Activated T-cell treated with anti-CD3 and anti-CD28 coated beads for 48 hours (primary cell): ENCODE data around the gene PRKAR1B.

ENCODE experiments used
- DNase-seq: peaks from one replicate; pipeline ENCODE4 v3.0.0-alpha.2; 2020; ENCODE audit warnings: low read depth

The PRKAR1B gene

DNA sequence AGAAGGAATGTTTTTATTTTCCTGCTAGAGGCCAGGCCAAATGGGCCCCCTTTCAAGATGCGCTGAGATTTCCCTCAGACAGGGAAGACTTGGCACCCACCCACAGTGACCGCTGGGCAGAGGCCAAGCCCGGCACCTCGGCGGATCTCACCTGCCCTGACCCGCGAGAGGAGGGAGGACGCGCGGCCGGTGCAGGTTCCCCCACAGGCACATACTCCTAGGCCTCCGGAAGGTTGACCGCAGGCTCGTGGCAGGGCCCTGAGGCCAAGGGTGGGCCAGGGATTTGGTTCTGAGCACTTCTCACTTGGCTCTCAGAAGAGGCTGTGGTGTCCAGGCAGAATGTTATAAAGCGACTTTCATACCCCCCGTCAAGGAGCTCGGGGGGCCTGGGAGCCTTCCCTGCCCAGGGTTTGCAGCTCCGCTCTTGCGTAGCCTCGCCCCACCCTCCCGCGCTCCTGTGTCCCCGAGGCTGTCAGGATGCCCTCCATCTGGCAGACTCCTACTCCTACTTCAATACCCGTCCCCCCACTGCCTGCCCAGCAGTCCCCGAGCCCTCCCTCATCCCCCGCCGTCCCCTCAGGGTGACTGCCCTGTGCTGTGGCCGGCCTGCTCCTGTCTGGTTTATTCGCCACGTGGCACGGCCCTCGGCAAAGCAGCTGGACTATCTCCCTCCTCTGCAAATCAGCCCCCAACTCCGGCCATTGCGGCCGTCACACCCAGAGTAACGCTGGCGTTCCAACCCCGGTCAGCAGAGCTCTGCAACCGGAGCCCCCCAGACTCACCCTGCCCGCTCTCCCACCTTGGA, 156.9 kb downstream of the PRKAR1B start:
- DNase-seq: no peak

DNA sequence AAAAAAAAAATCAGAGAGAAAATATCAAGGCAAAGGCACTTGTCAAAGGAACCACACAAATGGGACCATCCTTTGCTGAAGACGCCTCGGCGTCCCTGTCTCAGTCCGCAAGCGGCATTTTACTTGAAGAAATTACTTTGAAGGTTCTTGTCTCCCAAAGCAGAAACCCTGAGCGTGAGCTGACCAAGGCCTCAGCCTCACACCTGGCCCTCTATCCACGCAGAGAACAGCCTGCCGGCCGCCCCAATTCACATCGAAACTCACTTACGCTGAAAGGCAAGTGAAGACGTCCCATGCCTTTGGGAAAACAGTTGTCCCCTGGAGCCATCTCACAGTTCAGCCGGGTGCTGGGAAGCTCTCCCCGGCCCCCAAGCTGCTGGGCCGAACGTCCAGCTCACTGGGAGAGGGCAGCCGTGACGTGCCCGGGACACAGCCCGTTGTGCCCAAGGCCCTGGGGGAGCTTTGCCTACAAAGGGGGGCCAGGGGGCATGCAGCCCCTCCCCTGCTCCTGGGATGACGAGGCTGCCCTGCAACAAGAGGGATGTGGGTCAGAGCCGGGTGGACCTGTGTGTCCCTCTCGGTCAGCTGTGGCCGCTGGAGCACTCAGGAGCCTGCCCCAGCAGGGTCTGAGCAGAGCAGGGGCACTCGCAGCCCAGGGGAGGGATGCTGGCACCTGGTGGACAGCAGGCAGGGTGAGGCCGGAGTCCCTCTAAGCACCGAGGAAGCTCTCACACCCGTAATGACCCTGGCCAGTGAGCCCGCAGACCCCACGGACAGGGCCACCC, 157.8 kb downstream of the PRKAR1B start:
- DNase-seq: no peak

- DNase-seq: no peak
Measured at GRCh38 chr7:568031-568951, 158.8 kb downstream of the PRKAR1B start.

DNA sequence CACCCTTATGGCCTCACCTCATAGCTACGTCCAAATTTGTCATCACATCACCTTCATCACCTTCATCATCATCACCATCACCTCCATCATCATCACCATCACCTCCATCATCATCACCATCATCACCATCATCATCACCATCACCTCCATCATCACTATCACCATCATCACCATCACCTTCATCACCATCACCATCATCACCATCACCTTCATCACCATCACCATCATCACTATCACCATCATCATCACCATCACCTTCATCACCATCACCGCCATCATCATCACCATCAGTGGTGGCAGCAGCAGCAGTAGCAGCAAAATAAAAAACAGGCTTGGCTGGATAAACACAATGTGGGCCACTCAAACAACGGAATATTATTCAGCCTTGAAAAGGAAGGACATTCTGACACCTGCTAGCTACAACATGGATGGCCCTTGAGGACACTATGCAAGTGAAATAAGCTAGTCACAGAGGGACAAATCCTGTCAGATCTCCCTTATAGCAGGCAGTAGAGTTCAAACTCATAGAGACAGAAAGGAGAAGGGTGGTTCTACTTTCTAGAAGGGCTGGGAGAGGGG, 159.7 kb downstream of the PRKAR1B start:
- DNase-seq: no peak

GRCh38 chr7:566100-566499, 161.0 kb downstream of the PRKAR1B start:
- no peak for DNase-seq

DNA sequence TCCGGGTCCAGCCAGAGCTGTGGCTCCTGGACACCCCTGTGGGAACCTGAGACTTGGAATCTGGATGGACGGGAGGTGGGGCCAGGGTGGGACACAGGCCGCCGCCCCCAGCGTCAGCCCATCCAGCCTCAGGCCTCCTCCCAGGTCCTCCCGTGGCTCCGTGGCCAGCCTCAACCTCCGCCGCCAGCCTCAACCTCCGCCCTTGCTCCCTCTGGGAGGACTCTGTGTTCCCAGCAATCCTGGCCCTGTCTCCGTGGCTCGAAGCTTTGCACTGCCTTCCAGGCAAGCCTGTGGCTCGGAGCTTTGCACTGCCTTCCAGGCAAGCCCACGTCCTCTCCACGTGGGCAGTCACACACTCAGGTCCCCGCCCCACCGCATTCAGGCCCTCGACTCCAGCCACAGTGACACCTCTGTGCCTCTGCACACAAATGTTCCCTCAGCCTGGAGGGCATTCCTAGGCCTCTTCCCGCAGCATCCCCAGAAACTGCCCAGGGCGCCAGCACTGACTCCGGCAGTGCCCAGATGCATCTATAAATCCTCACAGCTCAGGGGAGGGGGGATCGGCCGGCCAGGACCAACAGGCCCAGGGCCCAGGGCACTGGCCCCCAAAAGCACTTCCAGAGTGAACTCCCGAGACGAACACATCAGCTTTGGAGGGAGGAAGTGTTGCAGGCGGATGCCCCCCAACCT, 162.8 kb downstream of the PRKAR1B start:
- DNase-seq: no peak

DNA sequence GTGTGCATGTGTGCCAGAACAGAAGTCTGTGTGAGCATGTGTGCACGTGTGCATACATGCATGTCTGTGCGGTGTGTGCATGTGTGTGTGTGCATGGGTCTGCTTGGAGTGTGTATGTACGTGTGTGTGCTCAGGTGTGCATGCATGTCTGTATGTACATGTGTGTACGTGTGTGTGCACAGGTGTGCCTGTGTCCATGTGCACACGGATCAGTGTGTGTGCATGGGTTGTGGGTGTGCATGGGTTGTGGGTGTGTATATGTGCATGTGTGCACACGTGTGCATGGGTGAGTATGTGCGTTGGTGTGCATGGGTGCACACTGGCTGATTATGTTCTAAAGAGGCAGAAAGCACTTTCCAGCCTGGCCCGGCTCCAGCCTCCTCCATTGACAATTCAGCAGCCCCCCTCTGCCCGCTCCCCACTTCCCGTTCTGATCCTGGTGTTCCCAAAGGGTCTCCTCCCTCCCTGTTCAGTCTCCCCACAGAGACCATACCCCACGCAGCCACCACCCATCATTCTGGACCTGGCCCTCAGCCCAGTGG, 163.4 kb downstream of the PRKAR1B start:
- no peak for DNase-seq

GRCh38 chr7:562789-563628, 164.1 kb downstream of the PRKAR1B start:
- no peak for DNase-seq

DNA sequence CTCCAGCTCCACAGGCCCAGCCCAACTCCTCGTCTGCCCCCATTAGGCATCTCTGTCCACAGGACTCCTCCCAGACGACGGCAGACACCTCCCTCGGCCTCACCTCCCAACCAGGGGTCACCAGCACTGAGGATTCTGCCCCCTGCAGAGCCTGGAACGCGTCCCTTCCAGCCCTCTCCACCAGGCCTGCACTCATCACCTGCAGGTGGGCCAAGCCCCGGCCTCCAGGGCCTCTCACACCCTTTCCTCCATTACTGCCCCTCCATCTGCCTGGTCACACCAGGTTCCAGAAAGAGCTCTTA, 164.8 kb downstream of the PRKAR1B start:
- DNase-seq: no peak

GRCh38 chr7:561631-562373, 165.3 kb downstream of the PRKAR1B start:
- no peak for DNase-seq

DNA sequence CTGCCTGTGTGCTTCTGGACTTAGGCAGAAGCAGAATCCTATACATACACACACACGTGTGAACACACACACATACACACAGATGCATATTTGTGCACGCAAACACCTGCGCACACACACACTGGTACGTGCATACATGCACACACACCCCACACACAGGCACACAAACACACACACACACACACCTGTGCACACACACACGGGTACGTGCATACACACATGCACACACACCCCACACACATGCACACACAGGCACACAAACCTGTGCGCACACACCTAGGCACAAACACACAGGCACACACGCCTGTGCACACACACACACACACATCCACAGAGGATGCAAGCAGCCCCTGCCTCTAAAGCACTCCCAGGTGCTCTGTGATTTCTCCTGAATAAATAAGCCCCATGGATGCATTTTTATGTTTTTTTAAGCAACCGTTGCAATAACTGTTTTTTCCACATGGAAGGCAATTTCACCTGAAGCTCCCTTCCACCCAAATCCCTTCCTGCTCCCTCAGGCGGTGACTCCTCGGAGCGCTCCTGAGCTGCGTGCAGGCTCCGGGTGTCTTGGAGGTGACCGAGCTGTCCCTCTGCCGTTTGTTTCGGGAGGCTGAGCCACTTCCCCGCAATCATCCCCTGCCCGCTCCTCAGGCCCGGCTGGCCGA, 166.0 kb downstream of the PRKAR1B start:
- no peak for DNase-seq

GRCh38 chr7:559396-559705, 167.7 kb downstream of the PRKAR1B start:
- DNase-seq: no peak

GRCh38 chr7:557558-557881, 169.6 kb downstream of the PRKAR1B start:
- no peak for DNase-seq

DNA sequence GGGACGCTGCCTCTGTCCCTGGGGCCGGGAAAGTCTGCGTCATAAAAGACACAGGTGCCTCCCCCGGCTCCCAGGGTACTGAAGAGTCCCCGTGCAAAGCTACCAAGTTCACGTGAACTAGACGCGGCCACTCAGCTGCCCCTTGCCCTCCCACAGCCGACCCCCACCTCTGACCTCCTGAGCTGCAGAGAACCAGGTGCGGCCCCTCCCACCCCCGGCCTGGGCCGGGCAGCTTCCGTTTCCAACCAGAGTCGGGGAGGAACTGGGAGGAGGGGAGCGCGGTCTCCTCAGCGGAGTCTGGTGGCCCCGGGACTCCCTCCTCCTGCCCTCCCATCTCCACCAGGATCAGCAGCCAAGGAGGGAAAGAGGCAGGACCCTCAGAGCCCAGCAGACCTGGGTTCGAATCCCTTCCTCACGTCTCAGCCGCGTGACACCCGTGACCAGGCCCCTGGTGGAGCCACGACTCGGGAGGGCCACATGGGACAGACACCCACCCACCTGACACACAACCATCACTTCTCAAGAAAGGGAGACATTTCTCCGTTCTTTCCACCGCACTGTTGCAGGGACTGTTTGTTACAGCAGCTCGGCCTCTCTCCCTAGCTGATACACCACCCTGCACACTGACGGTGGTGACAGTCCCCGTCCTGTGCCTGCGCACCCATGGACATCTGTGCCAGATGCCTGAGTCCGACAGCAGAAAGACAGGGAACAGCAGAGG, 170.1 kb downstream of the PRKAR1B start:
- no peak for DNase-seq

- no peak for DNase-seq
Measured at GRCh38 chr7:556291-556826, 170.7 kb downstream of the PRKAR1B start.

DNA sequence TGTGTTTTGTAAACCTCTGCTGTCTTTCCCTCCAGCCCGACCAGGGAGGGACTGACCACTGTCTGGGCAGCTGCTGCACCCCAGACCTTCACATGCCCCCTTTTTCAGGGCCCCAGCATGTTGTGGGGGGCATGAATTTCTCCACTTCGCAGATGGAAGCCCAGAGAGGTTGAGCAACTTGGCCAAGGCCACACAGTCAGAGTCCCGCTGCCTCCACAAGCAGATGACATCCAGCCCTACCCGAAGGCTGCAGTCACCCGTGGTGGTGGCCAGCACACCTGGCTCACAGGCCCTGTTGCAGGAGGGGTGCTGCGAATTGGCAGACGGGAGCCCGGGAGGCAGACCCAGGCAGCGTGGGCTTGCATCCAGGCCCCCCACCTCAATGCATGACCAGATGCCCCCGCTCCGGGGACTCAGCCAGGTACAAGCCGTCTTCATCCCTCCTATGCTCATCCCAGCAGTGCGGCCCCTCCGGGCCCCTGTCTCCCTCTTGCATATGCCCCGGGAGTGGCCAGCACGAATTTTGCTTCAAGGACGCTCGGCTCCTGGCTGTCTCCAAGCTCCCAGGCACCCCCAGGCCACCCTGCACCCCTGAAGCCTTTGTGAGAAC, 171.4 kb downstream of the PRKAR1B start:
- DNase-seq: no peak

GRCh38 chr7:553636-554111, 173.4 kb downstream of the PRKAR1B start:
- DNase-seq: no peak
